ENCODE results near the gene MRPS11. TPM values are rescaled to one million over a fixed set of nuclear protein-coding genes. Genes with fewer than 3 reads are reported as not detected.
"Not testable (repeated sequence)": the region's sequence is repeated elsewhere in the genome, so short reads cannot be mapped to it uniquely, and the experiment has no call there.

Gene MRPS11
- total RNA-seq, 1 donor from 2014 or later, result 56.3 TPM

GRCh38 chr15:88518903-88519302, 51.4 kb downstream of the MRPS11 start:
- H3K4me3 Mint-ChIP-seq, result no peak overlapping the region

DNA sequence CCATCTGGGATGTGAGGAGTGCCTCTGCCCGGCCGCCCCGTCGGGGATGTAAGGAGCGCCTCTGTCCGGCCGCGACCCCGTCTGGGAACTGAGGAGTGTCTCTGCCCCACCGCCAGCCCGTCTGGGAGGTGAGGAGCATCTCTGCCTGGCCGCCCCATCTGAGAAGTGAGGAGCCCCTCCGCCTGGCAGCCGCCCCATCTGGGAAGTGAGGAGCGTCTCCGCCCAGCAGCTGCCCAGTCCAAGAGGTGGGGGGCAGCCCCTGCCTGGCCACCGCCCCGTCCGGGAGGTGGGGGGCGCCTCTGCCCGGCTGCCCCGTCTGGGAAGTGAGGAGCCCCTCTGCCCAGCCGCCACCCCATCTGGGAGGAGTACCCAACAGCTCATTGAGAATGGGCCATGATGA, 56.6 kb downstream of the MRPS11 start:
- not testable (repeated sequence) for DNase-seq (ENCODE audit: low read depth, low spot score); H3K27ac Mint-ChIP-seq (ENCODE audit: unreplicated experiment); H3K4me1 Mint-ChIP-seq; H3K4me3 Mint-ChIP-seq; H3K27me3 Mint-ChIP-seq (ENCODE audit: low read depth); H3K9me3 Mint-ChIP-seq
- H3K36me3 Mint-ChIP-seq (ENCODE audit: low read depth), result peaks cover 36% of the 10 kb centered on the region

More at GRCh38 chr15:88518903-88519302, 51.4 kb downstream of the MRPS11 start:
- H3K27me3 Mint-ChIP-seq (ENCODE audit: low read depth), result no peaks in the 10 kb centered on the region
- TF ChIP-seq CTCF (conservative IDR thresholded peaks at IDR 0.05), result no peak
- H3K36me3 Mint-ChIP-seq (ENCODE audit: low read depth), result peaks cover 13% of the 10 kb centered on the region
- no peaks in the 10 kb centered on the region for H3K4me1 Mint-ChIP-seq
- no peaks in the 10 kb centered on the region for H3K9me3 Mint-ChIP-seq
- DNase-seq (ENCODE audit: low read depth, low spot score), result no peak
- H3K27ac Mint-ChIP-seq (ENCODE audit: unreplicated experiment), result no peak overlapping the region

- Mint-ChIP-seq H3K27ac (ENCODE audit: unreplicated experiment) (no peak overlapping the region), H3K4me3 (no peak overlapping the region), H3K36me3 (ENCODE audit: low read depth) (peaks cover 43% of the 10 kb centered on the region), H3K4me1 (no peaks in the 10 kb centered on the region), H3K9me3 (no peaks in the 10 kb centered on the region), H3K27me3 (ENCODE audit: low read depth) (no peaks in the 10 kb centered on the region)
- no peak for TF ChIP-seq CTCF (conservative IDR thresholded peaks at IDR 0.05)
- no peak for DNase-seq (ENCODE audit: low read depth, low spot score)
Observed at GRCh38 chr15:88525418-88525817, 57.9 kb downstream of the MRPS11 start.

DNA sequence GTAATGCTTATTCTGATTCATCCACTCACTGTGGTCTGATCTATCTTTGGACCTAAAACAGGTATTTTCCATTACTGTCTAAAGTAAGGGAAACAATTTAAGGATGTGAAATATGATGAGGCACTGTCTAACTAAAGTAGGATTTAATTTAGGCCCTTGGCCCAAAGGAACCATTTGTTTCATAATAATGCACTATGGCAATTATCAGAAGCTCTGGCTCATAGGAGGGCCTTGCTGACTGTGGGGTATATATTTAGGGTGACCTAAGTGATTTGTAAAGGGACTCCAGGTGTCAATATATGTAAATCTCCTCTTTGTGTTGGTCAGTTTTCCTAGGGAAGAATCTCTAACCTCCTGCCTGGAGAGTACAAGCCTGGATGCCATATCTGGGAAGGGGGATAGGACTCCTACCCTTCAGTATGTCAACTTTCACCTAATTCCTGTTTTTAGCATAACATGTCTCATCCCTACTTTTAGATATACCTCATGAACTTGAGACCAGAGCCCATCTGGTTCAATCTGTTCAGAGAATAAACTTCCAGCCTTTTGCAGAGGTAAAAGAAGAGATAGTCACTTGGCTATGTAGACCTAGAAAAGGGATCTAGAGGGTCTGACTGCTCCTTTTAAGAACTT, 58.9 kb downstream of the MRPS11 start:
- no peaks in the 10 kb centered on the region for H3K27me3 Mint-ChIP-seq (ENCODE audit: low read depth)
- no peak overlapping the region for H3K27ac Mint-ChIP-seq (ENCODE audit: unreplicated experiment)
- peaks cover 50% of the 10 kb centered on the region for H3K36me3 Mint-ChIP-seq (ENCODE audit: low read depth)
- no peak for TF ChIP-seq CTCF (conservative IDR thresholded peaks at IDR 0.05)
- DNase-seq (ENCODE audit: low read depth, low spot score), result no peak
- H3K9me3 Mint-ChIP-seq, result no peaks in the 10 kb centered on the region
- no peaks in the 10 kb centered on the region for H3K4me1 Mint-ChIP-seq
- H3K4me3 Mint-ChIP-seq, result no peak overlapping the region

GRCh38 chr15:88529021-88529630, 61.6 kb downstream of the MRPS11 start:
- TF ChIP-seq CTCF (conservative IDR thresholded peaks at IDR 0.05), result no peak
- no peak for DNase-seq (ENCODE audit: low read depth, low spot score)
- Mint-ChIP-seq H3K4me3 (no peak overlapping the region), H3K36me3 (ENCODE audit: low read depth) (peaks cover 47% of the 10 kb centered on the region), H3K27ac (ENCODE audit: unreplicated experiment) (no peak overlapping the region), H3K27me3 (ENCODE audit: low read depth) (no peaks in the 10 kb centered on the region), H3K9me3 (peaks cover 2% of the 10 kb centered on the region), H3K4me1 (no peaks in the 10 kb centered on the region)

Other genes starting within 250 kb of the MRPS11 start
- gene NTRK3, start 211.0 kb upstream of the MRPS11 start, total RNA-seq, result 1.1 and 2.3 TPM in 2 replicates
- gene MRPL46, start 320 bp upstream of the MRPS11 start, total RNA-seq, result 25.9 and 28.2 TPM in 2 replicates
- gene DET1, start 79.0 kb downstream of the MRPS11 start, total RNA-seq, result 14.0 and 16.1 TPM in 2 replicates
- gene AEN, start 153.6 kb downstream of the MRPS11 start, total RNA-seq, result 45.7 and 47.9 TPM in 2 replicates
- gene ISG20, start 171.3 kb downstream of the MRPS11 start, total RNA-seq, result 1.1 and 1.5 TPM in 2 replicates